Measurements from ENCODE around the gene HIRA.

HIRA gene

DNA sequence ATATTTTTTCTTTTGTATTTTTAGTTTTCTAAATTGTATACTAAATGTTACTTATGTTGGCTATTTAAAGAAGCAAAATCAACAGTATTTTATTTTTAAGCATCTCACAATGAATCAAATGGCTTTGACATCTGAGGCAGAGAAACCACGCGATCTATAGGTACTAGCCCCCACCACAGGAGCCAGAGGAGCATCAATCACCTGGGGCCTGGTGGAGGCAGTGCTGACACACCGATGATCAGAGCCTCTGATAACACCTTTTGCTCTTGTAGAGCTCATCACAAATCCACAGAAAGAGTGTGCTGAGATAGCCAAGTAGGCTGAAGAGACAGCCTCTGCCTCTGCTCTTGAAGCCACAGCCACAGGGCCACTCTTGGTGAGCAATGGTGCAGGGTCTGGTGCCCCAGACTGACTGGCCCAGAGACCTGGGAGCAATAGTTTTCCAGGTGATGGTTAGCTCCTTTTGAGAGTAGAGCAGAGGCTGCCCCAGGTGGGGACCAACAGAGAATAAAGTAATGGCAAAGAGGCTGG, 25.2 kb downstream of the HIRA start:
- no peak for DNase-seq

DNA sequence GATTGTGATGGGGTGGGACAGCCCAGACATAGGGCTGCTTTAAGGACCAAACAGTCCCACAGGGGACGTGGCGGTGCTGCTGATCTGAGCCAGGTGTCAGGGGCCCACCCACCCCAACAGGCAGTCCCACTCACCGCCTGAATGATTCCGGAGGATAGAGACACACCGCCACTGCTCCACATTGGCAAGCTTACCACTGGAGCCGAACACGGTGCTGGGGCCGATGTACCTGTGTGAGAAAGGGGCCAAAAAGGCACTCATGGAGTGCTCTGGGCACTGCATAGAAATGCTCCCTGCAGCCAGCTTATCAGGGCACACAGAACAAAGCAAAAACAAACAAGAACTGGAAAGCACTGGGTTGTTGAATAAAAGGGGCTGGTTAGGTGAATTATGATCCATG, 25.9 kb downstream of the HIRA start:
- DNase-seq, result no peak

DNA sequence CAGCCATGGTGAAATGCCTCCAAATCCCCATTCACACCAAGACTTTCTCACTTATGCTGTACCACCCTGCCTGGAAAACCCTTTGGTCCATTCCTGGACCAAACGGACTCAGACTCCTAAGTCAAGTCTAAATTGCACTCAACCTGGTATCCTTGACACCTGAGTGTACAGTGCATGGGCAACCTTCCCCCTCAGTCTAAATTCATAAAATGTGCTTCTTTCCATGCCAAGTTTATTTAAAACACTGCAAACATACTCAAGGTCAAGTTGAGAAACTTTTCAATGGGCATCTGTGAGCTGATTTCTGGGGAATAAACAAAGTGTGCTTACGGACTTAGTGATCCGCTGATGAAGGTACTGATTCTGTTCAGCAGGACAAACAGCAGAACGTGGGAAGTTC, 26.4 kb downstream of the HIRA start:
- DNase-seq, result no peak

DNA sequence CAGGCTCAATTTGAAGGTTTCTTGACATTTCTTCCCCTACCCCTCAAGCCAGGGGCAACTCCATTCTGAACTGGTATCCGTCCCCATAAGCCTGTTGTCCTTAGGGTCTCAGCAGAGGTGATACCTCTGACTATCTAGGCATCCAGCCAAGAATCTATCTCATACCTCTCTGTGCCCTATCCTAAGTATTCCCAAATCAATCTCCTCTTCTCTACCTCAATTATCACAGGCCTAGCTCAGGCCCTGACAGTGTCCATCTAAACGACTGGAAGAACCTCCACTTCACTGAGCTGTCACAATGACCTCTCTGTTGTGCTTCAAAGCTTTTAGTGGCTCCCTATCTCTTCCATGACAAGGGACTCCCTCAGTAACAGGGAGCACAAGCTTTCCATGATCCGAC, 26.9 kb downstream of the HIRA start:
- no peak for DNase-seq

DNA sequence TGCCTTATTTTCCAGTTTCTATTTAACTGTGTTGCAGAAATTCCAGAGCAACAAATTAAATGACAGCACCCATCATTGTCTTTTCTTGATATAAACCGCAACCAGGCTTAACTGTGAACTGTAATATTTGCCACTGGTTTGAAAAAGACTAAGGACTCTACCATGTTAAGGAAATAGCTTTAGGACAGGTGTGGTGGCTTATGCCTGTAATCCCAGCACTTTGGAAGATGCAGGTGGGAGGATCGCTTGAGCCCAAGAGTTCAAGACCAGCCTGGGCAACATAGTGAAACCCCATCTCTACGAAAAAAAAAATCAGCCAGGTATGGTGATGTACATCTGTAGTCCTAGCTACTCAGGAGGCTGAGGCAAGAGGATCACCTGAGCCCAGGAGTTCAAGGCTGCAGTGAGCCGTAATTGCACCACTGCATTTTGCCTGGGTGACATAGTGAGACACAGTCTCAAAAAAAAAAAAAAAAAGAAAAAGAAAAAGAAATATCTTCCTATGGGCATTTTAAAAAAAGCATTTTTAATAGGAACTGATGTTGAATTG, 28.8 kb downstream of the HIRA start:
- no peak for DNase-seq

DNA sequence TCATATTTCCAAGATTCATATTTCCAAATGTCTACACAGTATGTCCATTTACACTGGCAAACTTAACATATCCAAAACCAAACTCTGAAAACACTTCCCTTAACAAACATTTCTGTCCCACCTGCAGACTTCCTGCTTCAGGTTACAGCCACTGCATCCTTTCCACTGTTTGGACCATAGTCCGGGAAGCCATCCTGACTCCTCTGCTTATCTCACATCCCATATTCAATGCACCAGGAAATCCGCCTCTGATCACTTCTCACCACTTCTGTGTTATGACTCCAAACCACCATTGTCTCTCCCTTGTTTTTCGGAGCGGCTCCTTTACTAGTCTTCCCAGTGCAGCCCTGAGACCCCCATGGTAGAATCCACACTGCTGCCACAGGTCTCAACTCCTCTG, 30.1 kb downstream of the HIRA start:
- DNase-seq, result no peak

DNA sequence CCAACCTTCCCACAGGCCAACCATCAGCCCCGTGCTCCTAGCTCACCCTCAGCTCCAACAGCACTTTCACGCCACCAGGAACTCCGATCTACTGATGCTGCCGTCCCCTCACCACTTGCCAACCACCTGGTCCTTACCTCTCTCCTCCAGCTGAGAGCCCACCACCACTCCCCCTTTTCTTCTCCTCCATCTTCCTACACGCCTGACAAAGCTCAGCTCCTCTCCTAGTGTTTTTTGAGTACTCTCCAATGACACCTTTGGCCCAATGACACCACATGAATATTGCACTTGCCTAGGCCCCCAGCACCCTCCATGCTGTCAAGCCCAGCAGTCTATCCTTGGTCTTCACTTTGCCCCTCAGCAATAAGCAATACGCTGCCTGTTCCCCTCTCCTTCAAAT, 30.7 kb downstream of the HIRA start:
- DNase-seq, result no peak

DNA sequence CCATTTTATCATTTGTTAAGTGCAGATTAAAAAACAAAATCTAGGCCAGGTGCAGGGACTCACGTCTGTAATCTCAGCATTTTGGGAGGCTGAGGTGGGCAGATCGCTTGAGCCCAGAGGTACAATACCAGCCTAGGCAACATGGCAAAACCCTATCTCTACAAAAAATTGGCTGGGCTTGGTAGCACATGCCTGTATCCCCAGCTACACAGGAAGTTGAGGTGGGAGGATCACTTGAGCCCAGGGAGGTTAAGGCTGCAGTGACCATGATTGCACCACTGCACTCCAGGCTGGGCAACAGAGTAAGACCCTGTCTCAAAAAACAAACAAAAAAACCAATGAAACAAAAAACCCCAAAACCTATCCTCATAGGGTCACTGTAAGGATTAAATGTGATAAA, 32.9 kb downstream of the HIRA start:
- no peak for DNase-seq

DNA sequence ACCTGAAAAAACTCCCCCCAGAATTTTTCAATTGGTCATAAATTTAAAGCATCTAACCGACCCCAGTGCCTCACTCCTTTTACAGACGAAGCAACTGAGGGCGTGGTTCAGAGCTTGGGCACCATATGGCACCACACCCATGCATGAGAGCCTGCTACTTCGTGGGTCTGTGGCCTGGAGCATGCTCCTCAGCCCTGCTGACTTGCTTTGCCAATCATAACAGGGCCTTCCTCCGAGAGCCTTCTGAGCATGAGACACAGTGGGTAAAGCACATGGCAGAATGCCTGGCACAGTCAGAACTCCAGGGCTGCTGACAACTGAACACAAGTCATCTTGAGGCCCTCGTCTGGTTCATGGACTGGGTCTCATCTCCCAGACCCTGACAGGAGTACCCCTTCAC, 33.3 kb downstream of the HIRA start:
- no peak for DNase-seq

DNA sequence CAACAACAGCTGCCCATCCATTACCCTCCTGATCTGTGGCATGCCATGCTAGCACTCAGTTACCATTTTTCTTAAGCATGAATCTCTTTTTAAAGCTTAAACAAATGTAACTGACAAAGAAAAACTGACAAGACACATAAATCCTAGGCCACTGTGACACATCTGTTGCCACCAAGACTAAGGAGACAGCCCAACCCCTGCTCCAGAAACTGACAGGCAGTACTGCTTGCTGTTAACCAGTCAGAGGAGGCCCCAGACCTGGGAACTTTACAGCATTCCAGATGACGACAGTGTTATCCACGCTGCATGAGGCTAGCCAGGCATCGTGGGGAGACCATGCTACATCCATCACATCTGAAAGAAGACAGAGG, 33.8 kb downstream of the HIRA start:
- DNase-seq, result no peak

DNA sequence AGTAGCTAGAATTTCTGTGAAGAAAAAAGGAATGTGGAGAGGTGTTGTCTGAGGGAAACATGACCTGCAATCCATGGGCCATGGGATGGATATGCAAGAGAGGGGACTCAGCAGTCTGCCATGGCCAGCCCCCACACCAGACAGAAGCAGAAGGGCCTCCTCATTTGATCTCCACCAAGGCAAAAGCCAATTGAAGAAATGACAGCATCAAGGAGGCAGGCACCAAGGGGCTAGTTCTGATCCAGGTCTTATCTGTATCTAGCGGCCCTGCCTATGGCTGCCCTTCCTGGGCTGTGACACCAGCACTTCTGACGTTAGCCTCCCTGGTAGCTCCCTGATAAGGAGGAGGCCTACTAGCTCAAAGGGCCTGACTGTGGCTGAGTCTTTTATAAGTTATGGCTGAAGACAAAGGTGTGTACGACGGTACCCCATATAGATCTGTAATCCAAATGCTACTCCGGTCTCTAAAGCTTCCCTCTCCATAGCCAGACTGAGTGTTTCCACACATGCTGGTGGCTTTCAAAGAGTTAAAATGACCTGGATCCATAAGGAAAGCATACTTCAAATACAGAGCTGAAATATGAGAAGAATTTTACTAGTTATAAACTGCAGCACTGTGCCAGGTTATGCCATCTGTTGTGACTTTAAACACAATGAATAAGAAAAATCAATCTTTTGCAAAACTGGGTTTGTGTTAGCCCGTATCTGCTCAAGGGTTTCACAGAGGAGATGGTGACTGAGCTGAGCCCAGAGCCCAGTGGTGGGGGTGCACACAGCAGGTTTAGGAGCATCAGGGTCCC, 34.4 kb downstream of the HIRA start:
- DNase-seq, result no peak

DNA sequence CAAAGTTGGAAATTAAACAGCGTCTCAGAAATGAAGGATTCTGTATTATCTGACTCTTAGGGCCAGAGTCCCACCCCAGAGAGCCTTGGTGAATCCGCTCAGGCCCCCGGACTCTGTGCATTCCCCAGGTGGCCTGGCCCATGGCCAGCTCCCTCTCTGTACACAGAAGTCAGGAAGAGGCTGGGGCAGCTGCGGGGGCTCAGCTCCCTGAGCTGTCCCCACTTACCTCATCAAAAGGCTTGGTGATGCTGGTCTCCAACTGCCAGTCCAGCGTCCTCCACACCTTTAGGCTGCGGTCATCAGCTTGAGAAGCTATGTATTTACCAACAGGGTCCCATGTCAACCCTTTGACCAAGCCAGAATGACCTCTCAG, 35.0 kb downstream of the HIRA start:
- no peak for DNase-seq

DNA sequence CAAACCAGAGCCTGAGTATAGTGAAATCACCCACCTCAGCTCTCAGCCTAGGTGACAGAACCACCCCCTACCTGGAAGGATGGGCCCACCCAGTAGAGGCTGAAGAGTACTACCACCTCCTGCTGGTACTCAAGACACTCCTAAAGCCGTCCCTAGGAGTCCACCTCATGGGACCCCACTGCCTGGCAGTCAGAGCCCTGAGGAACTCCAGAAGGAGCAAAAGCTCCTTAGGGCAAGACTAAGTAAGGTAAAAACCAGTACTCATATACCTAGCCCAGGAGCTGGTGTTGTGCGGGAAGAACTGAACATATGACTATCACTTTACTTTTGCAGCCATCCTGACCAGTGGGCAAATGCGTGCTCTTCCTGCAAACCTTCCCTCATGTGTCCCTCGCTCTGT, 36.3 kb downstream of the HIRA start:
- no peak for DNase-seq

DNA sequence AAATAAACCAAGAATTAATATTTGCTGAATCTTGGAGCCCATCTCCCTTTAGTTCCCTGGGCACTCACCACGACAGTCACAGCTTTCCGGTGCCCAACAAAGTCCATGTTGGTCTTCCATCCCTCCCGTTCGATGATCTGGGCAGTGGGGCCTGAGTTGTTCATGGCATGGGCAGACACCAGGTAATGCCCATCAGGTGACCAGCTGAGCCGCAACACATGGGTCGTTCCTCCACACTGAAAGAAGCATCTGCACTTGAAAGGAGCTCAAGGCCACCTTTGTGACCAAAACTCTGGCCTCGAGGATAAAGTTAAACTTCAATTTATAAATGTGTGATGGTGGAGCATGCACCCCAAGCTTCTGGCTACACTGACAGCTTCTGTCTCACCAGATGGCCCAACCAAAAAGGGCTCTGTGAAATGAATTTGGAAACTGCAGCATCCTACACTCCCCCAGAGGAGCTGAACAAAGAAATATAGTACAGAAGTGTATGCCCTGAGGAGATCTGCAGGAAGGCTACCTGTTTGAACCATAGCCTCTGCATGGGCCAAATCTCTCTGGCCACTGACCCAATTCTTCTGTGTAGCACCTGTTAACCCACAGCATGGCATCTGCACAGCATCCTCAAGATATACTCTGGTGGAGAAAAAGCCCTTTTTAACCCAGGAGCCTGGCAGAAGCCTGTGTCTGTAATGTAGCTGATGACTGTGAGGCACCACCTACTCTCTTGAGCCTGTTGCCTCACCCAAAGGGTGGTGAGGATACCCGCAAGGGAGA, 37.1 kb downstream of the HIRA start:
- no peak for DNase-seq

DNA sequence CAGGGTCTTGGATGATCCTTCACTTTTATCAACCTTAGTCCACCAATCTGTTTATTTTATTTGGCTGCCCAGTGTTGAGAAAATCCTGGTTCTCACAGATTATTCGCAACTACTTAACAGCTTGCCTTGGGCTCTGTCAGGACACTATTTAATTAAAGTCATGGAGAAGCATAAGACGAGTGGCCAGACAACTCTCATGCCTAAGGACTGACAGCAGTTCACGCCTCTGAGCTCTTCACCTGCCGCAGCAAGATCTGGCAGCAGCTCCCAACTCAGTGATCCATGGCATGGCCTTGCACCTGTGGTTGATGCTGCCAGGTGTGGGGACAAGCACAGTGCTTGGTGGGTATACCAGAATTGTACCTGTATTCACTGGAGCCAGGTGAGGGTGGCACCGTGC, 37.8 kb downstream of the HIRA start:
- no peak for DNase-seq

DNA sequence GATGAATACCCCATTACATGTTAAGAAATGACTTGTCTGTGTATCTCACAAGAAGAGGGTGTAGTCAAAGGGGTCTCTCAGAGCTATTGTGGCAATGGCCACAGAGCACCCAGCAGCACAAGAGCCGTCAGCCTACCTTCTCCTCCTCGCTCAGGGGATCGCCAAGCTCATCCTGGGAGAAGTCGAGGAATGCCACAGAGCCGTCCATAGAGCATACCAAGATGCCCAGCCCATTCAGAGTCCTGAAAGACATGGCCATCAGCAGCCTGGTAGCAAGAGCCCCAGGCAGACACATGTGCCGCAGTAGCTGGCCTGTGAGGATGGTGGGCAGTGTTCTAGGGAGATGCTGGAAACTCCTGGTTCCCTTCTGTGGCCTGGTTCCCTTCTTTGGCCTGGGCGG, 44.0 kb downstream of the HIRA start:
- DNase-seq, result no peak

DNA sequence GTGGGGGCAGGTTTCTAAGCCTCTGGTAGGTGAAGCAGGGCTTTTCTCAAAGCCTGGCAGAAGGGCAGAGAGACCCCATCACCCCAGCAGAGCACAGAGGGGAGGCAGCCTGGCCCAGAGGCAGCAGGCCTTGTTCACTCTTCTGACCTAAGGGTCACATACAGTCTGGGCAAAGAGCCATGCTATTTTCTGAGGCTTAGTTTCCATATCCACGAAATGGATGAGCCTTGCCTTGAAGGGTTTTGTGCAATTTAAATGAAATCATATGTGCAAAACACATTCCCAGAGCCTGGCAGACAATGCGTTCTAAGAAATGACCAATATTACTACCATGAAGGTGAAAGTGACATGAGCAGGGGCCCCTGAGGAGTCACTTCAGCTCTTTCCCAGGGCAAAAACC, 44.5 kb downstream of the HIRA start:
- no peak for DNase-seq

DNA sequence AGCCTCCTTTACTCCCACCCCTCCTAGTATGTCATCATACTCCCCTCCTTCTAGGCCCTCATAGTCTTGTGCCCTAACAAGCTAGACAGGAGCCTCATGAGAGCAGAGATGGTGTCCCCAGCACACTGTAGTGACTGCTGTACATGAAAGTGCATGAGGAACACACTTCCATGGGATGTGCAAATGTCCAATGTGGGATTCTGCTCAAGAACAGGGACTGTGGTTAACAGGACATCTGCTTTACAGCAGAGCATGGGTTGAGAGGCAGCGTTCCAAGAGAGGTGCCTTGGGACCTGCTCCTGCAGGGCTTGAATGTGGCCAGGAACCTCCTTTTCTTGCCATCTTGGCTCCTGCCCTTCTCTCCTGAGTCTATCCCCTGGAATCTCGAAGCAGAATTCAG, 45.3 kb downstream of the HIRA start:
- DNase-seq, result no peak

DNA sequence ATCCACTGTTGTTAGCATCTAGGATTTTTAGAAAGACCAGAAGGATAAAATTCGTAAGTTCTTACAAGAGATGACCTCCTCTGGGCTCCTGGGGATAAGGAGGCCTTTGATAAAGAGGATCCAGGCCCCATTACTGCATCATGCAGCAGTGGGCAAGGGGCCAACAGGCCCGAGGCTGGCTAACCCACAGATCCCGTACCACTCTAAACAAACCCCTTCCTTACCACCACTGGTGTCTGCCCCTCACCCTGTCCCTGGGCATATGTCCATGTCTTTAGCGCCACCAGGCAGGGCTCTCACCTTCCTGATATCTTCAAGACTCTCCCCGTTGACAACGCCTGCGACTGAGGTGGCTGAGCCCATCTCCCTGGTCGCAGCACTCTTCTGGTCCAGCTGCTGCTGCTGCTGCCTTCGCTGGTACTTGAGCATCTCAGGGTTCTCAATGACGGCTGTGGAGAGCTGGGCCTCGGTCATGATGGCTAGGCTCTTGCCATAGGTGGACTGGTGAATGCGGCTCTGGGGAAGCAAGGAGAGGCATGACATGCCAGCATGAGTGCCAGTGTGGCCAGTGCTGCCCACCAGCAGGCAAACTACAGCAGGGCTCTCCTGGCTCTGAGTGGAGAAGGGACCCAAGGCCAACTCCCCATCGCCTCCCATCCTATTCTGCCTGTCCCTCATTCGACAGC, 46.2 kb downstream of the HIRA start:
- no peak for DNase-seq

DNA sequence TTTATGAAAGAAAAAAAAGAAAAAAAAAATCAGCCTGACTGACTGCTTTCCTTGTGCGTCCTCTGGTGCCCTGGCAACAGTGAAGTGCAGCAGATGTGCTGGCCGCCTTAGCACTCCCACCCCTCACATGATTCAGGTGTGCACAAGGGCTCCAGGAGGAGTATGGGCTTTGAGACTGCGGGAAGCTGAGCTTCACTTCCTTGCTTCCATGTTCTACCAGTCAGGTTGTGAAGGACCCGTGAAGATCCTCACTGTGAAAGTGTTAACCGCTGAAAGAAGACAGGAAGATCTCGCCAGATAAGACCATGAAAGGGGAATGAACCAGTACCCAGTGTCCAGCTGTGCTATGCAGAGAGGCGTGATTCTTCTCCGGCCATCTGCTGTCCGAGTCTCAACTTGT, 48.2 kb downstream of the HIRA start:
- DNase-seq, result no peak

DNA sequence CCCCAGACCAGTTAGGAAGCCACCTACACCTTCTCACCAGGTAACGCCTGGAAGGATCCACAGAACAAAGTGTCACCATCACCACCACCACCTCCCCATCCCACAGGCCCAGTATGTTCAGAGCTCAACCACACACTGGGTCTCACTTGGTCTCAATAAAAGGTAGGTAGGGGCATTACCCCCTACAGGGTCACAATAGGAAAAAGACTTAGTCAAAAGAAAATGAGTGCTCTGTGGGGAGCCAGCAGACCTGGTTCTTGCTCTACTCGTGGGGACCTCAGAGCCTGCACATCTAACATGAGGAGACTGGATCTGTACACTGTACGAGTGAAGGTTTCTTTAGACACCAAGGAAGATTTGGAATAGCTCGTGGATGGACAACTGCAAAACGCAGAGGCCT, 49.3 kb downstream of the HIRA start:
- DNase-seq, result no peak

DNA sequence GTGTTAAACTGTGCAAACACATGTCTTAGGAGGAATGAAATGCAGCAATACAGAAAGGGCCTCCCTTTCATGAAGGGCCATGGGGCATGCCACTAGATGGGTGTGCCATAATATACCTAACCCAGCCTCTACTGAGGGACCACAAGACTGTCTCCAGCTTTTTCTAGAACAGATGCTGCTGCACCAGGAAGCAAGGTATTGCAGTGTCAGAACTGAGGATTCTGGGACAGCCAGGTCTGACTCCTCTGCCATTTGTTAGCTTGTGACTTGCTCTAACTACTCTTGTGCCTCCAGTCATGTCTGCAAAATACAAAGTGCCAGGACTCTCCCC, 53.2 kb downstream of the HIRA start:
- no peak for DNase-seq

DNA sequence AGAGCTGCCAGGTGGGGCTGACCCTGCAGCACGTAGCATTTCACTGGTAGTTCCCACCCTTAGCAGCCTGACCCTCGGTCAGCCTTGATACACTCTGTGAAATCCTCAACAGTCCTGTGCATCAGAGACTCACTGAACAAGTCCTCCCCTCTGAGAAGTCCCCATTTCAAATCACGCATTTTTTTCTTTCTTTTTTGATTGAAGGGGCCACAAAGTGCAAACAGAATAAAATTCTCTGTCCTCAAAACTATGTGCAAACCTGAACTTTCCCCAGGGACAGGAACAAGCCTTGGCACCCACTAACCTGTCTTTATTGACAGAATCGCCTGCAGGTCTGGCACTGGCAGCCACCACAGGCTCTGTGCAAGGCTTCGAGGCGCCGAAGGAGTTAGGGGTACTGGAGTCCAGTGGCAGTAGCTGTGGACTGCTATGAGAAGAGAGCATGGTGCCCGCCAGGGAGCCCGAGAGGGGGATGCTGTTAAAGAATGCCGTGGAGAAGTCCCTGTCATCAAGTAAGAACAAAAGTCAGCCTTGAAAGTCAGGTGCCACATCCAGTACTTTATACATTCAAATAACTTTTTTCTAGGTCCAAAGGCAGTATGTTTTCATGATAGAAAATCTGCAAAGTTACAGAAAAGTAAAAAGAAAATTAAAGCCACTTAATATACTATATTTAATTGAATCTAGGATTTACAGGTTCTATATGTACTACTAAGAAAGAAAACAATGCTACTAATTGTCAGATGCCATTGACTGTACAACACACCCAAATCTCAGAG, 53.8 kb downstream of the HIRA start:
- no peak for DNase-seq

Data from CD4-positive, alpha-beta T cell treated with Interleukin-4 for 1 hour (primary cell).